H7 (cell line): Measurements from ENCODE around the gene CXXC1. TPM values are rescaled to one million over a fixed set of nuclear protein-coding genes. Genes with fewer than 3 reads are reported as not detected.

Experiments used
- total RNA-seq: library from RNA; depleted of rRNA; stranded (reverse); fragments of >200 nt; shearing (Covaris generic); gene quantifications from 2 replicates; pipeline ENCODE4 v1.2.3, GENCODE V29; 2014; rRNA removed

Gene CXXC1
- total RNA-seq, 1 experiment from 2014 or later, result 59.3 TPM

Other genes starting within 250 kb of the CXXC1 start
- gene MYO5B, start 92.5 kb downstream of the CXXC1 start, total RNA-seq, result 2.7 and 3.7 TPM in 2 replicates
- gene CFAP53, start 21.2 kb downstream of the CXXC1 start, total RNA-seq, result 0.33 TPM in 1 of 2 replicates, not detected in the other
- 57.6 and 58.3 TPM in 2 replicates for gene MBD1, start 6.2 kb downstream of the CXXC1 start, total RNA-seq
- gene SKA1, start 87.4 kb upstream of the CXXC1 start, total RNA-seq, result 29.2 and 33.9 TPM in 2 replicates